ENCODE measurements around the gene PIP5K1B. TPM values are rescaled to one million over a fixed set of nuclear protein-coding genes. Genes with fewer than 3 reads are reported as not detected.

PIP5K1B gene
- total RNA-seq: not detected in 2 replicates

GRCh38 chr9:68704814-68705530 is at the start of gene PIP5K1B:
Gene PIP5K1B, plus strand, starts transcription at chr9:68705240. Its CDS starts 117,375 bp downstream, at chr9:68822615.

GRCh38 chr9:69014013-69014412 is 309.0 kb downstream of the PIP5K1B start, which contains the start of gene PRKACG:
Gene PRKACG, minus strand, starts transcription at chr9:69014113. Its CDS starts 21 bp downstream, at chr9:69014092.

GRCh38 chr9:69035438-69036308 is 330.6 kb downstream of the PIP5K1B start, which contains the start of gene FXN:
Gene FXN, plus strand, starts transcription at chr9:69035752. Its CDS starts 31 bp downstream, at chr9:69035783.

Other genes starting within 250 kb of the PIP5K1B start
- gene TMEM252, start 164.4 kb upstream of the PIP5K1B start, total RNA-seq: not detected in 2 replicates